Measurements from ENCODE around the gene DDOST. TPM values are rescaled to one million over a fixed set of nuclear protein-coding genes. Genes with fewer than 3 reads are reported as not detected.
A peak's percentile ranks its signal among the peaks of the same experiment; 100 is the strongest.

The DDOST gene
- total and polyA plus RNA-seq, 10 of the 15 experiments (the other 5 are each of a cell fraction or from before 2014, with no cell fraction given), result 100 to 274 (median 201) TPM

GRCh38 chr1:20661207-20662109 lies at the start of gene DDOST (continued):
- no peak for TF ChIP-seq BMI1 (IDR thresholded peaks at IDR 0.05; ENCODE audit: borderline replicate concordance)
- no peak for TF ChIP-seq ETV6 (conservative IDR thresholded peaks at IDR 0.05 in 1 of 2, IDR thresholded peaks at IDR 0.05 in 1 of 2; ENCODE audit: borderline replicate concordance in 1 of 2, low read depth in 1 of 2)
- TF ChIP-seq KLF5 (IDR thresholded peaks at IDR 0.05; ENCODE audit: partially characterized antibody), result no peak
- TF ChIP-seq JUNB (IDR thresholded peaks at IDR 0.05), result no peak
- no peak for TF ChIP-seq CUX1 (IDR thresholded peaks at IDR 0.05; ENCODE audit: insufficient replicate concordance, low read depth, low read length)
- TF ChIP-seq SMAD1 (IDR thresholded peaks at IDR 0.05; ENCODE audit: low read depth, partially characterized antibody), result no peak
- TF ChIP-seq MAX (IDR thresholded peaks at IDR 0.05; ENCODE audit: low read depth, low read length), result peak; percentile 65; the same call in 1 of the 2 replicates
- no peak for TF ChIP-seq ZNF622 (IDR thresholded peaks at IDR 0.05)
- no peak for TF ChIP-seq E2F4 (IDR thresholded peaks at IDR 0.05; ENCODE audit: low read depth, low read length)
- TF ChIP-seq, protein P1, sequence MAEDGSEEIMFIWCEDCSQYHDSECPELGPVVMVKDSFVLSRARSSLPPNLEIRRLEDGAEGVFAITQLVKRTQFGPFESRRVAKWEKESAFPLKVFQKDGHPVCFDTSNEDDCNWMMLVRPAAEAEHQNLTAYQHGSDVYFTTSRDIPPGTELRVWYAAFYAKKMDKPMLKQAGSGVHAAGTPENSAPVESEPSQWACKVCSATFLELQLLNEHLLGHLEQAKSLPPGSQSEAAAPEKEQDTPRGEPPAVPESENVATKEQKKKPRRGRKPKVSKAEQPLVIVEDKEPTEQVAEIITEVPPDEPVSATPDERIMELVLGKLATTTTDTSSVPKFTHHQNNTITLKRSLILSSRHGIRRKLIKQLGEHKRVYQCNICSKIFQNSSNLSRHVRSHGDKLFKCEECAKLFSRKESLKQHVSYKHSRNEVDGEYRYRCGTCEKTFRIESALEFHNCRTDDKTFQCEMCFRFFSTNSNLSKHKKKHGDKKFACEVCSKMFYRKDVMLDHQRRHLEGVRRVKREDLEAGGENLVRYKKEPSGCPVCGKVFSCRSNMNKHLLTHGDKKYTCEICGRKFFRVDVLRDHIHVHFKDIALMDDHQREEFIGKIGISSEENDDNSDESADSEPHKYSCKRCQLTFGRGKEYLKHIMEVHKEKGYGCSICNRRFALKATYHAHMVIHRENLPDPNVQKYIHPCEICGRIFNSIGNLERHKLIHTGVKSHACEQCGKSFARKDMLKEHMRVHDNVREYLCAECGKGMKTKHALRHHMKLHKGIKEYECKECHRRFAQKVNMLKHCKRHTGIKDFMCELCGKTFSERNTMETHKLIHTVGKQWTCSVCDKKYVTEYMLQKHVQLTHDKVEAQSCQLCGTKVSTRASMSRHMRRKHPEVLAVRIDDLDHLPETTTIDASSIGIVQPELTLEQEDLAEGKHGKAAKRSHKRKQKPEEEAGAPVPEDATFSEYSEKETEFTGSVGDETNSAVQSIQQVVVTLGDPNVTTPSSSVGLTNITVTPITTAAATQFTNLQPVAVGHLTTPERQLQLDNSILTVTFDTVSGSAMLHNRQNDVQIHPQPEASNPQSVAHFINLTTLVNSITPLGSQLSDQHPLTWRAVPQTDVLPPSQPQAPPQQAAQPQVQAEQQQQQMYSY (CRISPR knock-in tag; IDR thresholded peaks at IDR 0.05), result no peak
- TF ChIP-seq, protein P2, sequence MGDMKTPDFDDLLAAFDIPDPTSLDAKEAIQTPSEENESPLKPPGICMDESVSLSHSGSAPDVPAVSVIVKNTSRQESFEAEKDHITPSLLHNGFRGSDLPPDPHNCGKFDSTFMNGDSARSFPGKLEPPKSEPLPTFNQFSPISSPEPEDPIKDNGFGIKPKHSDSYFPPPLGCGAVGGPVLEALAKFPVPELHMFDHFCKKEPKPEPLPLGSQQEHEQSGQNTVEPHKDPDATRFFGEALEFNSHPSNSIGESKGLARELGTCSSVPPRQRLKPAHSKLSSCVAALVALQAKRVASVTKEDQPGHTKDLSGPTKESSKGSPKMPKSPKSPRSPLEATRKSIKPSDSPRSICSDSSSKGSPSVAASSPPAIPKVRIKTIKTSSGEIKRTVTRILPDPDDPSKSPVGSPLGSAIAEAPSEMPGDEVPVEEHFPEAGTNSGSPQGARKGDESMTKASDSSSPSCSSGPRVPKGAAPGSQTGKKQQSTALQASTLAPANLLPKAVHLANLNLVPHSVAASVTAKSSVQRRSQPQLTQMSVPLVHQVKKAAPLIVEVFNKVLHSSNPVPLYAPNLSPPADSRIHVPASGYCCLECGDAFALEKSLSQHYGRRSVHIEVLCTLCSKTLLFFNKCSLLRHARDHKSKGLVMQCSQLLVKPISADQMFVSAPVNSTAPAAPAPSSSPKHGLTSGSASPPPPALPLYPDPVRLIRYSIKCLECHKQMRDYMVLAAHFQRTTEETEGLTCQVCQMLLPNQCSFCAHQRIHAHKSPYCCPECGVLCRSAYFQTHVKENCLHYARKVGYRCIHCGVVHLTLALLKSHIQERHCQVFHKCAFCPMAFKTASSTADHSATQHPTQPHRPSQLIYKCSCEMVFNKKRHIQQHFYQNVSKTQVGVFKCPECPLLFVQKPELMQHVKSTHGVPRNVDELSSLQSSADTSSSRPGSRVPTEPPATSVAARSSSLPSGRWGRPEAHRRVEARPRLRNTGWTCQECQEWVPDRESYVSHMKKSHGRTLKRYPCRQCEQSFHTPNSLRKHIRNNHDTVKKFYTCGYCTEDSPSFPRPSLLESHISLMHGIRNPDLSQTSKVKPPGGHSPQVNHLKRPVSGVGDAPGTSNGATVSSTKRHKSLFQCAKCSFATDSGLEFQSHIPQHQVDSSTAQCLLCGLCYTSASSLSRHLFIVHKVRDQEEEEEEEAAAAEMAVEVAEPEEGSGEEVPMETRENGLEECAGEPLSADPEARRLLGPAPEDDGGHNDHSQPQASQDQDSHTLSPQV (IDR thresholded peaks at IDR 0.05), result no peak
- TF ChIP-seq POU2F2 (IDR thresholded peaks at IDR 0.05; ENCODE audit: borderline replicate concordance, low read depth, low read length), result peak; percentile 44; the same call in 1 of the 3 replicates
- no peak for TF ChIP-seq CHD1 (IDR thresholded peaks at IDR 0.05; ENCODE audit: low read depth, low read length)
